HG03558 (cell line): Measurements from ENCODE around the gene RSAD2.

Experiments used
- ATAC-seq: cut with Tn5 transposase; IDR thresholded peaks from one replicate; pipeline ENCODE4 v1.9.1; 2021; ENCODE audit warnings: moderate number of reproducible peaks; ENCODE audit not compliant: unreplicated experiment; ENCODE audit errors: extremely low read depth

RSAD2 gene

GRCh38 chr2:6863792-6864191 lies 13.8 kb upstream of the RSAD2 start:
- no peak for ATAC-seq

DNA sequence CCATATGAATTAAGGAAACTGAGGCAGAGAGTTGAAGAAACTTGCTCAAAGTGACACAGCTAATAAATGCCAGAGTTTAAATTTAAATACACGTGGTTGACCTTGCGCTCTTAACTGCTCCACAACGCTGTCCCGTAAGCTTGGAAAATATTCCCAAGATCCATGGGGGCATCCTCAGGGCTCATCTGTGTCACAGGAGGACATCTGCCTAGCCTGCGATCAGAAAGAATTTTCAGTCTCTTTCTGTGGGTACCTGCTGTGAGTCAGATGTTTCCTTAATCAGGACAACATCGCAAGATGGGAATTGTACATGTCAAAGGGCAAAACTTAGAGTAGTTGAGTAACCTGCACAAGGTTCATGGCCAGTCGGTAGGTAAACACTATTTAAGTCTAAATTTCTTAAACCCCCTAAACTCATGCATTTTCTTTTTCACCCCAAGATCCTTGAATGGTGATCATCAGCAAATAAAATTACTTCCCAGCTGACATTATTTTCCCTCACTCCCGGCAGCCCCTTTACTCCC lies 13.3 kb upstream of the RSAD2 start:
- no peak for ATAC-seq

DNA sequence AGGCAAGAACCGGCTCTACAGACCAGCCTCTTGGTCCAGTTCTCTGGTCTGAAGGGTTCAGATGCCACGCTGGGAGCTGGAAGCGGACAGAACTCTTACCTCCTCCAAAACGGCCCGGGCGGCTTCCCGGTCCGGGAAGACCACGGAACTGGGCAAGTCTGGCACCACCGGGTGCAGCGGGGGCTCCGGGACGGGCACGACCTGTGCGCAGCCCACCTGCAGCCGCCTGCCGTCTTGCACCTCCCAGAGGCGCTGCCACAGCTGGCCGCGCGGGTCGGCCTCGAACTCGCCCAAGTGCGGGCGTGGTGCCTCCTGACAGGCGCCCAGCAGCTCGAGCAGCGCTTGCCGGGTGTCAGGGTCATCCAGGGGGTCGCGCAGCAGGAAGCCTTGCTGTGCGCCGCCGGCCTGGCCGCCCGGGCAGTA lies 12.6 kb upstream of the RSAD2 start:
- no peak for ATAC-seq

GRCh38 chr2:6865346-6866274 lies 12.0 kb upstream of the RSAD2 start, which contains the start of gene CMPK2:
Gene CMPK2 (minus strand): TSS chr2:6865907. CDS start chr2:6865696, 211 bp downstream.
- peak; percentile 61 for ATAC-seq

GRCh38 chr2:6866275-6866671 lies 11.3 kb upstream of the RSAD2 start:
- peak; percentile 21 for ATAC-seq

DNA sequence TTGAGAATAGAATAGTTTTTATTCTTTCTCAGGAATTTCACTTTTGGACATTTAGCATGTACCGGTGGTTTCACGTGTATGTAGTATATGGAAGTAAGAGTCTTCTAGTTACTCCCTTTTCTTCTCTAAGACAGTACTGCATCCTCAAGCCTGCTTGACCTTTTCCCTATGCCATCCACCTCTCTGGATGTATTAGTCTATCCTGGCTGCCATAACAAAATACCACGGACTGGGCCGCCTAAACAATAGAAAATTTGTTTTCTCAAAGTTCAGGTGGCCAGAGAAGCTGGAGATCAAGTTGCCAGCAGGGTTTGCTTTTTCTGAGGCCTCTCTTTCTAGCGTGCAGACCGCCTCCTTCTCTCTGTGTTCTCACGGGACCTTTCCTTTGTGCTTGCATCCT lies 10.6 kb upstream of the RSAD2 start:
- no peak for ATAC-seq

GRCh38 chr2:6872394-6872793 lies 5.2 kb upstream of the RSAD2 start:
- no peak for ATAC-seq

DNA sequence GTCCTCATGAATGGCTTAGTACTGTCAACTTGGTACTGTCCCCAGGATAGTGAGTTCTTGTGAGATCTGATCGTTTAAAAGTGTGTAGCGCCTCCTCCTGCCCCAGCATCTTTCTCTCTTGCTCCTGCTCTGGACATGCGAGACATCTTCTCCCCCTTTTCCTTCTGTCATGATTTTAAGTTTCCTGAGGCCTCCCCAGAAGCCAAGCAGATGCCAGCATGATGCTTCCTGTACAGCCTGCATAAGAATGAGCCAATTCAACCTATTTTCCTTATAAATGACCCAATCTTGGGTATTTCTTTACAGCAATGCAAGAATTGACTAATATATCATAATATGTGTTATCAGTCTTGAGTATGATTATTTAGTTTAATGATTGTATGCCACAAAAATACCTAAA lies 3.5 kb upstream of the RSAD2 start:
- no peak for ATAC-seq

- no peak for ATAC-seq
Observed at GRCh38 chr2:6876309-6876708, 1.3 kb upstream of the RSAD2 start.

DNA sequence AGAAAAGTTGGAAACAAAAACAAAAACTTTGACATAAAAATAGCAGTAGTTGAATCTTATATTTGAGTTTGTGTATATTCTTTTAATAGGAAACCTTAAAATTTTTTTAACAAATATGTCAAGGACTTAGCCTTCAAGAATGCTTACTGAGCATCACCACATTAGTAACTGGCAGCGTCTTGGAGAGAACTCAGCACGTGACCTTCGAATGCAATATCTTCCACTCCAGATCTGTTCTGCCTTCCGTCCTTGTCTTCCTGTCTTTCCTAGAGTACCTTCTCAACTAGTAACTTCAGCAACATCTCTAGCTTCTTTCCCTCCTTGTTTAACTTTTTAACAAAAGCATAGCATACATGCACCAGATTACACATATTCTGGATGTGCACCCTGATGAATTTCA lies 972 bp downstream of the RSAD2 start:
- no peak for ATAC-seq

DNA sequence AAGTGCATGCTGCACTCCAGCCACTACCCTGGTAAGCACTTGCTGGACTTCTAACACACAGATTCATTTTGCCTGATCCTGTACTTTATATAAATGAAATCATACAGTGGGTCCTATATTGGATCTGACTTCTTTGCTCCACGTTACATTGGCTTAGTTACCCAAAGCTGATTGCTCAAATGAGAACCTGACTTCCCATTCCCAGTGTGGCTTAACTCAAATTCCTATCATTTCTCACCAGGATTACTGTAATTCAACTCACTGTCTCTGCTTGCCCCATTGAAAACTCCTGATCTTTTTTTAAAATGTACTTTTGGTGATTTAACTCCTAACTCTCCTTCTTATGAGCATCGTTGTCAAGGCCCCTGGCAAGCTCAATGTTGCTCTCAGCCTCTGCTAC lies 1.4 kb downstream of the RSAD2 start:
- ATAC-seq: no peak

DNA sequence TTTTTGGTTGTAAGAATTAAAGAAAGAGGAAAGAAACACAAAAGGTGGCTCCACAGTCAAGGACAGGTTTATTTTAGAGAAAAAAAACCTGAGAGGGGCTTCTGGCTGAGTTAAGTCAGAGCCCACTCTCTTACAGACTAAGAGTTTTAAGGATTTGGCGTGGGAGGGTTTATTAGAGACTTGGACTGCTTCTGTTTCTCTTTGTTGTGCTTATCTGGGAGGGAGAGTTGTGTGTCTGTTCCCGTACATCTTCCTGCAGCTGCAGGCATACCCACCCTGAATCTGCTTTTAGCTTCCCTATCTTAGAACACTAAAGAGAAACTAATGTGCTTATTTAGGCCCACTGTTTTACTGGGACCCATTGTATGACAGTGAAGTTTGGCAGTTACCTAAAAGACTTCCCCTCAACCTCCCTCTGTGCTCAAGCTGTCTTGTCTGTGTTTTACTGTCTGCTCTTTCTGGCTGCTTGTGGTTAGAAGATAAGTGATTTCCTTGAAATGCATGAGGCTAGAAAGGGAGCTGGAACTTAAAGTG lies 2.7 kb downstream of the RSAD2 start:
- no peak for ATAC-seq

DNA sequence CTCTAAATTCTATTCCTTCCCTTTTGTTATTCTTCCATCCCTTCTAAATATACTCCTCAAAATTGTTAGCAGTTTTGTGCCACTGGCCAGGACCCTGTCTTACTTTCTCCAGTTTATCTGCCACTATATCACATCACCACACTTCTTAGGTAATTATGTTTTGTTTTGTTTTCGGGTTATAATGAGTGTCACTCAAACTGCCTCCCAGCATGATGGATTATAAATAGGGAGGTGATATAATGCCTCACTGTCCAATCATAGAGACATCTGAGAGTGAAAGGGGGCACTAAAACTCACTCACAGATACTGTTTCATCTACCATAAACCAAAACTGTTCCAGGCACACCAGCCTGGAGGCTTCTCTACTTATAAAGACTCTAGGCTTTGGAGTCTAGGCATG lies 3.5 kb downstream of the RSAD2 start:
- no peak for ATAC-seq

DNA sequence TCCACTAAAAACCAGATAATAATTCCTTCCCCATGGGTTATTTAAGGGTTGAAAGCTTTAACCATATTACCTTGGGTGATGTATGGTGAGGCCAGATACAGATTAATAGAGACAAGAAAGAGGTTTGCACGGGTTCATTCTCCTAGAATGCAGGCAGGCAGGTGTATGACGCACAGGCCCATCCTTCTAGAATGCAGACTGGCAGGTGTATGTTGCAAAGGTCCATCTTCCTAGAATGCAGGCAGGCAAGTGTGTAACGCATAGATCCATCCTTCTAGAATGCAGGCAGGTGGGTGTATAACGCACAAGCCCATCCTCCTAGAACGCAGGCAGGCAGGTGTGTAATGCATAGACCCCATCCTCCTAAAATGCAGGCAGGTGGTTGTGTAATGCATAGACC lies 3.9 kb downstream of the RSAD2 start:
- ATAC-seq: no peak

DNA sequence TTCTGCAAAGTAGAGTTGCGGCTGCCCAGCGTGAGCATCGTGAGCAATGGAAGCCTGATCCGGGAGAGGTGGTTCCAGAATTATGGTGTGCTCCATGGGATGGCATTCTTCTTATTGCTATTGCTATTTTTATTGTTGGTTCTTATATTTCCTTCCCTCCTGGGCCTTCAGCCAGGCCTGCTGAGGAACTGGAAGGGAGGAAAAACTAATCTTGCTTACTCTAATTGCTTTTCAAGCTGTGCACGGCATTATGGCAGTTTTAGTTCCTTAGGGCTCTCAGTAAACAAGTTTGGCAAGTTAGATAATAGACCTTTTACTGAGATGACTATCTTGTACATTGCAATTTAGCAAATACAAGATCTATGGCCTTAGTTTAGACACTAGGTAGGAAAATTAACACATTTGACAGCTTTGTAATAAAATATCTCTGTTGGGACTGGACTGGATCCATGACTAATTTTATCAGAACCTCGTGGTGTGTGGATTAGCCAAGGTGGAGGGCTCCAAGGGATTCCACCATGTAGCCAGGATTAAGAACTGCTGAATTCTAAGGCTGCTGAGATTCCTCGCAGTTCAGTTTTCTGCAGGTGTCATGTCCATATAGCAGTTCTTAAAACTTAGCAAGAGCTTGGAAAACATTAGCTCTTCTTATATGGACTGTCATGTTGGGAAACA lies 6.0 kb downstream of the RSAD2 start:
- no peak for ATAC-seq

DNA sequence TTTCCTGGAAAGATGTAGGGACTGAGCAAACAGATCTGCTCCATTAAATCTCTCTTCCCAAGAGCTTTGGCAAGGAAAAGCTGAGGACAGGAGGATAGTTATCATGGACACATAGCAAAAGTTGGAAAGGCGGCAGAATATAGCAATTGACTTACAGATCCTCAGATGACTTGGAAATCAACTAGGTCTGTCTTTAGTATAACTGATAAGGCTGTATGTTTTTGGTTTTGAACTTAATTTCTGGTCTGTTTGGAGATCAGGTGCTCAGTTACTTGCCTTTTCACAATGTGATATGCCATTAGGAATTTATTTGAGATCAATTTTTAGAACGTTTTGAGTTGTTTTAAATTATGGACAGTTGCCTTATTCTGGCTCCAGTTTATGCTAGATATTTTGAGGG lies 8.0 kb downstream of the RSAD2 start:
- no peak for ATAC-seq

GRCh38 chr2:6885968-6886367 lies 8.4 kb downstream of the RSAD2 start:
- no peak for ATAC-seq

DNA sequence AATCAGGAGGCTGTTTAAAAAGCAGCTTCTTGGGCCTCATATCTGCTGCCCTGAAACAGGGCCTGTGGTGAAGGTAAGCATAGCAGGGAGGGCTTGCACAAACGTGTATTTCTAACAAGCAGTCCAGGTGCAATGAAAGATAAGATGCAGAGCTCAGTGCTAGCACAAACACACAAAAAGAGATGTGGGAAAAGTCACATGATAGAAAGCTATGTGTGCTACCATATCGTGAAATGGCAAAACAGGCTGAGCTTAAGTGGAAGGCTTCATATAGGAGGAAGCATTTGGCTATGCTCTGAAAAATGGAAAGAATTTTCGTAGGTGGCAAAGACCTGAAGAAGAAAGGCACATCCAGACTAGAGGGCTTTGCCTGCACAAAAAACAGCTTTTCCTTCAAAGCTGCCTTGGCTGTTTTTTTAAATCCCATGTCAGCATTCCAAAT lies 10.2 kb downstream of the RSAD2 start:
- ATAC-seq: no peak

DNA sequence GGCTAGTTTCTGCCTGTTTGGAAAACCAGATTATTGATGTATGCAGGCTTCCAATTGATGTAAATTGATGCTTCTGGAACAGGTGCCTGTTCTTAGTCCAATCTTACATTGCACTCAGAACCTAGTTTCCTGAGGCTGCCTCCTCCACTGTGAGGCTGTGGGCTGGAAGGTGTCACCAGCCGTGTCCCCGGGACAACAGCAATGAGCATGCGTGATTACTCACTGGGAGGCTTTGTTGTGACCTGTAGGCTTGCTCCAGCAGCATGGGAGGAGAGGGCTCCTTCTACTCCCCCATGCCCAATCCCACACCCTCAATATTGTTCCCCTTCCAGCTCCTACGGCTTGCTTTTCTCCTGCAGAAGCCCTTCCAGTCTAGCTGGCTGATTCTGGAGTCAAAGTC lies 11.1 kb downstream of the RSAD2 start:
- ATAC-seq: no peak

GRCh38 chr2:6893876-6894482 lies 16.4 kb downstream of the RSAD2 start:
- no peak for ATAC-seq
